Chondrocyte (in vitro differentiated cells): ENCODE results near the gene TOR1AIP2. TPM values are rescaled to one million over a fixed set of nuclear protein-coding genes. Genes with fewer than 3 reads are reported as not detected.

Experiments used
- DNase-seq: peaks from one replicate; pipeline ENCODE4 v3.0.0; 2021; ENCODE audit warnings: mixed read lengths, low spot score
- H3K27ac Mint-ChIP-seq: one replicate; pipeline ENCODE4 v1.8.0; 2021; ENCODE audit warnings: mild to moderate bottlenecking, moderate library complexity, mixed read lengths; ENCODE audit not compliant: unreplicated experiment
- H3K27me3 Mint-ChIP-seq: 2 replicates; pipeline ENCODE4 v1.8.0; 2021; ENCODE audit warnings: low read depth, mixed read lengths
- H3K36me3 Mint-ChIP-seq: 2 replicates; pipeline ENCODE4 v1.8.0; 2021; ENCODE audit warnings: low read depth, mixed read lengths
- H3K4me1 Mint-ChIP-seq: 2 replicates; pipeline ENCODE4 v1.8.0; 2021; ENCODE audit warnings: low read depth, mild to moderate bottlenecking, mixed read lengths
- H3K4me3 Mint-ChIP-seq: one replicate; pipeline ENCODE4 v1.8.0; 2021; ENCODE audit warnings: mild to moderate bottlenecking, moderate library complexity, mixed read lengths; ENCODE audit not compliant: unreplicated experiment
- H3K9me3 Mint-ChIP-seq: 2 replicates; pipeline ENCODE4 v1.8.0; 2021; ENCODE audit warnings: low read depth, mixed read lengths
- CTCF ChIP-seq: fragments of 200-600 bp; sonication (generic); IDR thresholded peaks from 2 replicates; pipeline ENCODE4 v1.5.0; 2021; ENCODE audit warnings: antibody characterized with exemption, mild to moderate bottlenecking, moderate library complexity
- total RNA-seq: library from RNA; stranded (reverse); gene quantifications from 3 replicates; pipeline ENCODE4 v1.2.1, GENCODE V29; 2021

The TOR1AIP2 gene
- total RNA-seq, 1 donor from 2014 or later: 85.8 TPM

GRCh38 chr1:179818743-179819173 lies 58.8 kb downstream of the TOR1AIP2 start:
- Mint-ChIP-seq H3K4me3 (no peak overlapping the region), H3K27ac (no peak overlapping the region), H3K9me3 (no peaks in the 10 kb centered on the region), H3K36me3 (no peaks in the 10 kb centered on the region), H3K4me1 (peaks cover 17% of the 10 kb centered on the region), H3K27me3 (no peaks in the 10 kb centered on the region)
- peak; percentile 46 for DNase-seq
- TF ChIP-seq CTCF: no peak

- peak; percentile 33 for DNase-seq
- H3K9me3 Mint-ChIP-seq: no peaks in the 10 kb centered on the region
- no peaks in the 10 kb centered on the region for H3K36me3 Mint-ChIP-seq
- TF ChIP-seq CTCF: no peak
- no peak overlapping the region for H3K27ac Mint-ChIP-seq
- H3K4me1 Mint-ChIP-seq: peaks cover 17% of the 10 kb centered on the region
- no peaks in the 10 kb centered on the region for H3K27me3 Mint-ChIP-seq
- H3K4me3 Mint-ChIP-seq: no peak overlapping the region
Observed at GRCh38 chr1:179818260-179818659, 59.3 kb downstream of the TOR1AIP2 start.

- TF ChIP-seq CTCF: no peak
Observed at GRCh38 chr1:179817789-179818188, 59.8 kb downstream of the TOR1AIP2 start.

DNA sequence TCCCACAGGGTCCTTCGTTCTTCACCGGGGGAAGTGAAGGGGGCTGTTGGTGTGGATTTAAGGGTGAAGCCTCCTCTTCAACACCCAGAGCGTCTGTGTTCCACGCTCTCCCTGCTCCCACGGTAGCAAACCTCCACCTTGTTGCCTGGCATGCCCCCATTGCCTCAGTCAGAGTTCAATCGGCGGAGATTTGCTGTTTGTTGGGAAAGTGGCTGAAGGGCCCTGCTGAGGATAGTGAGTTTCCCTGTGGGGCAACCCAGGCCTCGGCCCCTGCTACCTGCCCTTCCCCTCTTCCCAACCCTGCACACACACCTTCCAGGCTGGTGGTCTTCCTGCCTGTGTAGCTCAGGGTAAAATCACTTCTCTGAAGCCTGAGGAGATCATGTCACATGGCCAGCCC lies 60.5 kb downstream of the TOR1AIP2 start:
- Mint-ChIP-seq H3K4me3 (no peak overlapping the region), H3K9me3 (no peaks in the 10 kb centered on the region), H3K4me1 (peaks cover 17% of the 10 kb centered on the region), H3K27me3 (peaks cover 6% of the 10 kb centered on the region), H3K36me3 (no peaks in the 10 kb centered on the region), H3K27ac (no peak overlapping the region)
- DNase-seq: peak; percentile 60
- no peak for TF ChIP-seq CTCF

More at GRCh38 chr1:179817789-179818188, 59.8 kb downstream of the TOR1AIP2 start:
- Mint-ChIP-seq H3K27me3 (no peaks in the 10 kb centered on the region), H3K4me3 (no peak overlapping the region), H3K27ac (no peak overlapping the region), H3K4me1 (peaks cover 17% of the 10 kb centered on the region), H3K9me3 (no peaks in the 10 kb centered on the region), H3K36me3 (no peaks in the 10 kb centered on the region)
- peak; percentile 74 for DNase-seq

DNA sequence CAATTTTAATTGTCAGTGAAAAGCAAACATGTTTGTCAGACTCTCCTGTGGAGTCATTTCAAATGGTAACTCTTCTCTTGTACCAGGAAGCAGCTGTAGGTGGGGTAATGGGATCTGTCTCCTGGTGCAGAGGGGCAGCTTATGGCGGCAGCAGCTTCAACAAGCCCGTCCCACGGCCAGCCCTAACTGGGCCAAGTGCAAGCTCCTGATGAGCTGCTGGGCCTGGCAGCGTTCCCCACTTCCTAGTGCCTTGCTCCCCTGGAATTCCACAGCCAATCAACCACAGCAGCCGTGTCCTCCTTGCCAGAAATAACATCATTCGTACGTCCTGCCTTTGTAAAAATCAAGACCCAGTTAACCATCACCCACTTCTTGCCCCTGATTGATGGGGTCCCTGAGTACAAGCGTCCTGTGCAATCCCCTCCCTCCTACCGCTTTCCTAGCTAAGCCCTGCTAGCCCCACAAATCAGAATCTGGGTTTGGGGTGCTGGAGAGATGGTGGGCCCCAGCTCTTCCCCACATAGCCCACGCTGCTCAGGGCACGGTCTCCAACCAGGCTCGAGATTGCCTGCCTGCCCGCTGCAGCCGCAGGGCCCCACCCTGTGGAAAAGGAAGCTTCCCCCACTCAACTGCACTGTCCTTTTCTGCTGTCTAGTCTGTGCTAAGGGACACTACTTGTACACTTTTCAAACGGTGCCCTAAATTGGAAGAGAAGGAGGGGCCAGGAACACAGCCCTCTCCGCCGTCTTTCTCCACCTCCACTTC lies 61.2 kb downstream of the TOR1AIP2 start:
- peaks cover 13% of the 10 kb centered on the region for H3K27me3 Mint-ChIP-seq

More for the DNA sequence above, 61.2 kb downstream of the TOR1AIP2 start:
- Mint-ChIP-seq H3K9me3 (no peaks in the 10 kb centered on the region), H3K36me3 (no peaks in the 10 kb centered on the region), H3K4me1 (peaks cover 17% of the 10 kb centered on the region), H3K4me3 (no peak overlapping the region), H3K27ac (no peak overlapping the region)
- no peak for TF ChIP-seq CTCF
- DNase-seq: peak; percentile 51
